Ishikawa (cell line): Measurements from ENCODE around the gene AKNA.

Experiments used
- CEBPB ChIP-seq: IDR thresholded peaks from 2 replicates; pipeline ENCODE4 v1.6.1; 2012
- CREB1 ChIP-seq: IDR thresholded peaks from 2 replicates; pipeline ENCODE4 v1.6.1; 2012; ENCODE audit warnings: low read depth
- EGR1 ChIP-seq: IDR thresholded peaks from 2 replicates; pipeline ENCODE4 v1.6.1; 2012
- EP300 ChIP-seq: IDR thresholded peaks from 2 replicates; pipeline ENCODE4 v1.6.1; 2012; ENCODE audit warnings: borderline replicate concordance
- FOXM1 ChIP-seq: IDR thresholded peaks from 2 replicates; pipeline ENCODE4 v1.6.1; 2012; ENCODE audit warnings: low read depth, borderline replicate concordance
- NFIC ChIP-seq: IDR thresholded peaks from 2 replicates; pipeline ENCODE4 v1.6.1; 2012
- RAD21 ChIP-seq: IDR thresholded peaks from 2 replicates; pipeline ENCODE4 v1.6.1; 2012; ENCODE audit warnings: low read depth
- TAF1 ChIP-seq: IDR thresholded peaks from 2 replicates; pipeline ENCODE4 v1.6.1; 2012; ENCODE audit warnings: low read depth, mild to moderate bottlenecking
- TCF12 ChIP-seq: IDR thresholded peaks from 2 replicates; pipeline ENCODE4 v1.6.1; 2012; ENCODE audit warnings: low read depth
- TEAD4 ChIP-seq: IDR thresholded peaks from 2 replicates; pipeline ENCODE4 v1.6.1; 2012
- YY1 ChIP-seq: IDR thresholded peaks from 2 replicates; pipeline ENCODE4 v1.6.1; 2012; ENCODE audit warnings: low read depth
- ZBTB7A ChIP-seq: IDR thresholded peaks from 2 replicates; pipeline ENCODE4 v1.6.1; 2012; ENCODE audit warnings: low read depth
- TF ChIP-seq, protein P1 (sequence below): IDR thresholded peaks from 2 replicates; pipeline ENCODE4 v1.6.1; 2012
- TF ChIP-seq, protein P2 (sequence below): IDR thresholded peaks from 2 replicates; pipeline ENCODE4 v1.6.1; 2012; ENCODE audit warnings: low read depth, mild to moderate bottlenecking
- TF ChIP-seq, protein P3 (sequence below): IDR thresholded peaks from 2 replicates; pipeline ENCODE4 v1.6.1; 2012

Gene AKNA

DNA sequence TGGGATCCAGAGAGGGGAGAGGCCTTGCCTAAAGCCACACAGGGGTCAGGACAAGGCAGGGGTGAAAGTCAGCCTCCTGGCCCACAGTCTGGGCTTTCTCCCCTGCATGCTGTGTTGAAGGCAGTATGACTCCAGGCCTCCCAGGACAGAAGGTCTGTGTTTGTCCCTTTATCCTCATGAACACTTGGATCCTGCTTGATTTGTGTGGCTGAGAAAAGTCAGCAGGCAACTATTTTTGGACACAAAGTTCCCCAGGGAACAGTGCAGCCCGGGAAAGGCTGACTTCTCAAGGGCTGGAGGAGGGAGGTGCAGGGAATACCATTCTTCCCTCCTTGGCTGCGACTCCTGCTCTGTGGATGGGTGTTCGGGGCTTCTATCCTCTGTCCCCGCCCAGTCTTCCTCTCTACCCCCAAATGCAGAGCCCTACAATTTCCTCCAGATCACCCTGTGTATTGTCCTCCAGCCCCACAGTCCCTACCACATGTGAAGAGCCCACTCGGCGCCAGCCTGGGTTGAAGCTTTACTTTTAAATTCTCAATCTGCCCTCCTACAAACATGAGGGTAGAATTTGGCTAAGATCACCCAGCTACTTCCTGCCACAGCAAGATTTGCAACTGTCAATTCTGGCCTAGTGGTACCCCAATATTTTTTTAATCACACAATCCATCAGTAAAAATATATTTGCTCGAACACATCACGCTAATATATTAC is 4.1 kb downstream of the AKNA start:
- TF ChIP-seq YY1 (no peak), FOXM1 (no peak), TCF12 (no peak), CEBPB (no peak), EGR1 (no peak), RAD21 (no peak), EP300 (no peak), NFIC (no peak)
- TF ChIP-seq, protein P1, sequence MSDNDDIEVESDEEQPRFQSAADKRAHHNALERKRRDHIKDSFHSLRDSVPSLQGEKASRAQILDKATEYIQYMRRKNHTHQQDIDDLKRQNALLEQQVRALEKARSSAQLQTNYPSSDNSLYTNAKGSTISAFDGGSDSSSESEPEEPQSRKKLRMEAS, result no peak
- TF ChIP-seq, protein P2, sequence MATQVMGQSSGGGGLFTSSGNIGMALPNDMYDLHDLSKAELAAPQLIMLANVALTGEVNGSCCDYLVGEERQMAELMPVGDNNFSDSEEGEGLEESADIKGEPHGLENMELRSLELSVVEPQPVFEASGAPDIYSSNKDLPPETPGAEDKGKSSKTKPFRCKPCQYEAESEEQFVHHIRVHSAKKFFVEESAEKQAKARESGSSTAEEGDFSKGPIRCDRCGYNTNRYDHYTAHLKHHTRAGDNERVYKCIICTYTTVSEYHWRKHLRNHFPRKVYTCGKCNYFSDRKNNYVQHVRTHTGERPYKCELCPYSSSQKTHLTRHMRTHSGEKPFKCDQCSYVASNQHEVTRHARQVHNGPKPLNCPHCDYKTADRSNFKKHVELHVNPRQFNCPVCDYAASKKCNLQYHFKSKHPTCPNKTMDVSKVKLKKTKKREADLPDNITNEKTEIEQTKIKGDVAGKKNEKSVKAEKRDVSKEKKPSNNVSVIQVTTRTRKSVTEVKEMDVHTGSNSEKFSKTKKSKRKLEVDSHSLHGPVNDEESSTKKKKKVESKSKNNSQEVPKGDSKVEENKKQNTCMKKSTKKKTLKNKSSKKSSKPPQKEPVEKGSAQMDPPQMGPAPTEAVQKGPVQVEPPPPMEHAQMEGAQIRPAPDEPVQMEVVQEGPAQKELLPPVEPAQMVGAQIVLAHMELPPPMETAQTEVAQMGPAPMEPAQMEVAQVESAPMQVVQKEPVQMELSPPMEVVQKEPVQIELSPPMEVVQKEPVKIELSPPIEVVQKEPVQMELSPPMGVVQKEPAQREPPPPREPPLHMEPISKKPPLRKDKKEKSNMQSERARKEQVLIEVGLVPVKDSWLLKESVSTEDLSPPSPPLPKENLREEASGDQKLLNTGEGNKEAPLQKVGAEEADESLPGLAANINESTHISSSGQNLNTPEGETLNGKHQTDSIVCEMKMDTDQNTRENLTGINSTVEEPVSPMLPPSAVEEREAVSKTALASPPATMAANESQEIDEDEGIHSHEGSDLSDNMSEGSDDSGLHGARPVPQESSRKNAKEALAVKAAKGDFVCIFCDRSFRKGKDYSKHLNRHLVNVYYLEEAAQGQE, result no peak
- TF ChIP-seq, protein P3, sequence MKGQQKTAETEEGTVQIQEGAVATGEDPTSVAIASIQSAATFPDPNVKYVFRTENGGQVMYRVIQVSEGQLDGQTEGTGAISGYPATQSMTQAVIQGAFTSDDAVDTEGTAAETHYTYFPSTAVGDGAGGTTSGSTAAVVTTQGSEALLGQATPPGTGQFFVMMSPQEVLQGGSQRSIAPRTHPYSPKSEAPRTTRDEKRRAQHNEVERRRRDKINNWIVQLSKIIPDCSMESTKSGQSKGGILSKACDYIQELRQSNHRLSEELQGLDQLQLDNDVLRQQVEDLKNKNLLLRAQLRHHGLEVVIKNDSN, result no peak

DNA sequence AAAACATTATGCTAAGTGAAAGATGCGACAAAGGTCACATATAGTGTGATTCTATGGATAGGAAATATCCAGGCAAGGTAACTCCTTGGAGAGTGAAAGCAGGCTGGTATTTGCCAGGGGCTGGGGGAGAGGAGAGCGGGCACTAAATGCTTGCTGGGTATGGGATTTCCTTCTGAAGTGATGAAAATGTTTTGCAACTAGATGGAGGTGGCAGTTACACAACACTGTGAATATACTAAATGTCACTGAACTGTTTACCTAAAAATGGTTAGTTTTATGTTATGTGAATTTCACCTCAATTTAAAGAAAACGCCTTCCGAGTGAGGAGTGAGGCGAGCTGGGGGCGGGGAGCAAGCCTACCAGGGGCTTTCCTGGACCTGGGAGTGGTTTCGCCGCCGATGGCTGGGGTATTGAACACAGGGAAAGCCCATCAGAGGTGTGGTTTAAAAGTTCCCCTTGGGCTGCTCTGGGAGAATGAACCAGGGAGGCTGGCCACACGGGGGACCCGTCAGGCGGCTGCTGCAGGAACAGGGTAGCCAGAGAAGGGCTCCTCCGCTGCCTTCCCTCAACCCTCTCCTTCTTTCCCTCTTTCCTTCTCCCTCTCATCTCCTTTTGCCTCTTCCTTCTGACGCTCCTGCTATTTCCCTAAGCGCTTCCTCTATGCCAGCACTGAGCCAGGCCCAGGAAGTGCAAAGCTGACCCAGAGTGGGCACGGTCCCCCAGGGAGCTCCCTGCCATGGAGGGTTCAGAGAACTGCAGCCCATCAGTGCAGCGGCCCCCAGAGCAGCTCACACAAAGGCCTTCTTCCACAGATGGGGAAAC is 4.9 kb downstream of the AKNA start:
- TF ChIP-seq EP300 (no peak), TAF1 (no peak), NFIC (no peak), TEAD4 (no peak), RAD21 (no peak), ZBTB7A (no peak), YY1 (no peak), EGR1 (no peak), CREB1 (no peak), CEBPB (no peak), FOXM1 (no peak), TCF12 (no peak)
- TF ChIP-seq, protein P3, result no peak
- TF ChIP-seq, protein P2, result no peak
- TF ChIP-seq, protein P1, result no peak

DNA sequence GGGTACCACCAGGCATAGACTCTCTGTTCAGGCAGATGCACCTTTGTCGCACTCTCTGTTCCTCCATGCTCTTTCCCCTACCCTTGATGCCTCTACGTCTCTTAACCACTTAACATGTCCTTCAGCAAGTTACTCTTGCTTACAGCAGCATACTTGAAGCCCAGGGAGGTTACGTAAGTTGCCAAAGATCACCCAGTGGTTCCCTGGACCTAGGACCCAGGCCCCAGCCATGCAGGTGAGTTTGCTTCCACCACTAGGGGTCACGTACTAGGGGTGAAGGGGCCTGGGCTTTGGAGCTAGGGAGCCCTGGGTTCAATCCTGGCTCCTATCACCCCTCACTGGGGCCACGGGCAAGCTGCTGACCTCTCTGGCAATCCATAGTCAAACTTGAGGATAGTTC is 8.9 kb downstream of the AKNA start:
- TF ChIP-seq FOXM1, result no peak
- TF ChIP-seq, protein P1, result no peak
- no peak for TF ChIP-seq CEBPB
- TF ChIP-seq NFIC, result no peak
- no peak for TF ChIP-seq RAD21
- TF ChIP-seq EP300, result no peak
- TF ChIP-seq YY1, result no peak
- TF ChIP-seq, protein P3, result no peak

DNA sequence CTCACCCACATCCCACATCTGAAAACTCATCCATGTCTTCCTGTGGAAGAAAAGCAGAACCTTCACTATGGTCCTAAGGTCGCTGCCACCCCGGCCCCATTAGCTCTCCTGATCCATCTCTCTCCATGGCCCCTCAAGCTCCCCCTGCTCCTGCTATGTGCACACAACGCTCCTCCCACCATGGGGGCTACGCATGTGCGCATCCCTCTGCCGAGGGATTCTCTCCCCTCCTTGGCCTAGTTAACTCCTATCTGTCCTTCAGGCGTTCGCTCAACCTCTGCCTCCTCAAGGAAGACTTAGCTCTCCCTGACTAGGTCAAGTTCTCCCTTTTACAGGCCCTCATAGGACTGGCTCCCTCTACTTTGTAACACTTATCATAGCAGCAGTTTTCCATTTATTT is 9.8 kb downstream of the AKNA start:
- TF ChIP-seq, protein P2, result no peak
- TF ChIP-seq CREB1, result no peak
- TF ChIP-seq, protein P1, result no peak
- no peak for TF ChIP-seq CEBPB
- TF ChIP-seq FOXM1, result no peak
- no peak for TF ChIP-seq YY1
- TF ChIP-seq TCF12, result no peak
- no peak for TF ChIP-seq RAD21
- no peak for TF ChIP-seq TEAD4
- TF ChIP-seq TAF1, result no peak
- no peak for TF ChIP-seq NFIC
- no peak for TF ChIP-seq ZBTB7A
